Measurements from ENCODE around the gene CCDC154. TPM values are rescaled to one million over a fixed set of nuclear protein-coding genes. Genes with fewer than 3 reads are reported as not detected.

CCDC154 gene
- total and polyA plus RNA-seq, 4 donors = 1.8 to 9.6 (median 2.9) TPM

DNA sequence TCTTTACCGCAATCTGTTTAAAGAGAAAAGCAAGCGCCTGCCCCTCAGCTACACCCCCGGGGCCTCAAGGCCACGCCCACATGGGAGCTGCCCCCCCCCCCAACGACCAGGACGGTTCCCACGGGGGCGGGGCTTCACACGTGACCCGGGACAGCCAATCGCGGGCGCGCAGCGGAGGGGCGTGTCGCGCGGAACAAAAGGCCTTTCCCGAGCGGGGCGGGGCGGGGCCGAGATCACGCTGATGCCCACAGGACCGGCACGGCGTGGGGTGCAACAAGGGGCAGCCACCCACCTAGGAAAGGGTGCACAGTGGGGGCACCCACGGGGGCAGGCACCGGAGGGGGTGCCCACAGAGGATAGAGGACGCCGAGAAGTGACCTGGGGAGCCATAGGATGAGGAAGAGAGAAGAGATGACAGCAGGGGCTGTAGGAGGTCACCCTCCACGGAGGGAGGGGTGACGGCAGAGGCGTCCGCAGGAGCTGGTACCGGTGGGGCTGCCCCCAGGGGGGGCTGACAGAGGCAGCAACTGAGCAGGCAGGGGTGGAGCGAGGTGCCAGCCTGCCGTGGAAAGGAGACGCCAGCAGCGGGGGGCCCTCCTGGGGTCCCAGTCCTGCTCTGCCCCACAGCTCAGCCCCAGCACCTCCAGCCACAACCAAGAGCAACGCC is 36.1 kb downstream of the CCDC154 start:
- WGBS, 2 donors = 0 to 1% methylated on average over 41 to 42 of the region's 42 CpGs
- intact Hi-C loops (cut with DNase I) = no loop called here
- Histone ChIP-seq H3K36me3 (ENCODE audit: control insufficient read depth in 1 of 2, insufficient read depth in 2 of 2, low read length in 1 of 2) (no peaks in the 10 kb centered on the region), H3K9me3 (ENCODE audit: control insufficient read depth, low read length) (no peaks in the 10 kb centered on the region), H3K4me3 (ENCODE audit: low read length in 2 of 2) (peak overlapping the region; percentile 13 to 64), H3K4me1 (ENCODE audit: control insufficient read depth in 1 of 2, insufficient read depth in 2 of 2, low read length in 2 of 2) (no peaks in the 10 kb centered on the region), H3K27ac (ENCODE audit: low read depth in 1 of 2, low read length in 2 of 2) (no peak overlapping the region), H3K27me3 (ENCODE audit: control insufficient read depth in 1 of 2, insufficient read depth in 2 of 2, low read length in 1 of 2) (no peaks in the 10 kb centered on the region)
- DNase-seq (peak; percentile 95 to 98), ATAC-seq (ENCODE audit: low FRiP score) (peak; percentile 96)

DNA sequence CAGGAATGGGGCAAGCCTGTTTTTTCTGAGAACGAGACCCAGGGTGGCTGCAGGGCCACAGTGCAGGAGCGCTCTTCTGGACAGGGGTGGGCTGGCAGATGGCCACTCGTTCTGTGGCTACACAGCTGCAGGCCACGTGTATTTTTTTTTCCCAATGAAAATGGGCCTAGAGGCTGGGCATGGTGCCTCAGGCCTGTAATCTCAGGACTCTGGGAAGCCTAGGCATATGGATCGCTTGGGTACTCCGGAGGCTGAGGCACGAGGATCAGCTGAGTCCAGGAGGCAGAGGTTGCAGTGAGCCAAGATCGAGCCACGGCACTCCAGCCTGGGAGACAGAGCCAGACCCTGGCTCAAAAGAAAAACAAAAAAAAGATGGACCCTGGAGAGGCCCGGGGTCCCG is 36.6 kb downstream of the CCDC154 start:
- Histone ChIP-seq H3K4me1 (ENCODE audit: control insufficient read depth in 1 of 2, insufficient read depth in 2 of 2, low read length in 2 of 2) (no peaks in the 10 kb centered on the region), H3K9me3 (ENCODE audit: control insufficient read depth, low read length) (no peaks in the 10 kb centered on the region), H3K27me3 (ENCODE audit: control insufficient read depth in 1 of 2, insufficient read depth in 2 of 2, low read length in 1 of 2) (no peaks in the 10 kb centered on the region), H3K27ac (ENCODE audit: low read depth in 1 of 2, low read length in 2 of 2) (peak overlapping the region in 1 of 2 donors; percentile 14), H3K4me3 (ENCODE audit: low read length in 2 of 2) (no peak overlapping the region), H3K36me3 (ENCODE audit: control insufficient read depth in 1 of 2, insufficient read depth in 2 of 2, low read length in 1 of 2) (no peaks in the 10 kb centered on the region)
- 5% methylated on average over 11 of the region's 11 CpGs for WGBS, 2 donors
- ATAC-seq (ENCODE audit: low FRiP score) (peak; percentile 39), DNase-seq (no peak)
- intact Hi-C loops (cut with DNase I) = no loop called here

DNA sequence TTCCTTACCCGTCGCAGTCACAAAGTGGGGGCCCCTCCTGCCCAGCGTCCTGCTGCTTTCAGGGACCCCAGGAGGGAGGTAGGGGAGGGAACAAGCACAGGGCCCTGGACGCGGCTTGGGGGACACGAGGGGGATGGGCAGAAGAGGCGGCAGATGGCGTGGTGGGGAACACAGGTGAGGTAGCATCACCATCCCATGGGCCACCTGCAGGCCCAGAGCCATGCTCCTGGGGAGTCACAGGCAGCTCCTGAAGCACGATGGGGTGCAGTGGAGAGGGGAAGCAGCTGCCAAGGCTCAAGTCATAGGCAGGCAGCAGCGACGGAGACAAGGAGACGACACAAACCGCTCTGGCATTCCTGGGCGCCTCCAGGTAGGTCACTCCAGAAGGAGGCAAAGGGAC is 40.6 kb downstream of the CCDC154 start:
- no peaks in the 10 kb centered on the region for H3K27me3 ChIP-seq (ENCODE audit: control insufficient read depth in 1 of 2, insufficient read depth in 2 of 2, low read length in 1 of 2)
- no peaks in the 10 kb centered on the region for H3K4me1 ChIP-seq (ENCODE audit: control insufficient read depth in 1 of 2, insufficient read depth in 2 of 2, low read length in 2 of 2)
- WGBS, 2 donors = 86 to 91% methylated on average over 14 of the region's 14 CpGs
- intact Hi-C loops (cut with DNase I) = no loop called here
- no peak overlapping the region for H3K4me3 ChIP-seq (ENCODE audit: low read length in 2 of 2)
- ATAC-seq (ENCODE audit: low FRiP score) (no peak), DNase-seq (no peak)
- H3K27ac ChIP-seq (ENCODE audit: low read depth in 1 of 2, low read length in 2 of 2) = no peak overlapping the region
- no peaks in the 10 kb centered on the region for H3K36me3 ChIP-seq (ENCODE audit: control insufficient read depth in 1 of 2, insufficient read depth in 2 of 2, low read length in 1 of 2)
- no peaks in the 10 kb centered on the region for H3K9me3 ChIP-seq (ENCODE audit: control insufficient read depth, low read length)

DNA sequence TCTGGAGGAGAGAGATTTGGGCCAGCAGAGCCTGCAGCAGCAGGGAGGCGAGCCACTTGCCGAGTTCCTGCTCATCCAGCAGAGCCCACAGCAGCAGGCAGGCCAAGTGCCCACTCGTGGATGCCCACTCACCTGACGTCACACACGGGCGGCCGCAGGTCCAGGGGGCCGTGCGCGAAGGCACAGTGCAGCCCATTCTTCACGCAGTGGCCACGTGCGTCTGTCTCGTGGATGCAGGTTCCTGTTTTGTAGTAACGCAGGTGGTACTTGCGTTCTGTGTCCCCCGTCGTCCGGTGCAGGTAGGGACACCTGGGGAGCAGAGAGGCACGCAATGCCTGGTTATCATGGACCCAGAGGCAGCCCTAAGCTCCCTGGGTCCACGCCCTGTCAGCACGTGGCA is 41.3 kb downstream of the CCDC154 start:
- Histone ChIP-seq H3K4me3 (ENCODE audit: low read length in 2 of 2) (no peak overlapping the region), H3K4me1 (ENCODE audit: control insufficient read depth in 1 of 2, insufficient read depth in 2 of 2, low read length in 2 of 2) (no peaks in the 10 kb centered on the region), H3K27ac (ENCODE audit: low read depth in 1 of 2, low read length in 2 of 2) (no peak overlapping the region), H3K36me3 (ENCODE audit: control insufficient read depth in 1 of 2, insufficient read depth in 2 of 2, low read length in 1 of 2) (no peaks in the 10 kb centered on the region), H3K9me3 (ENCODE audit: control insufficient read depth, low read length) (no peaks in the 10 kb centered on the region), H3K27me3 (ENCODE audit: control insufficient read depth in 1 of 2, insufficient read depth in 2 of 2, low read length in 1 of 2) (no peaks in the 10 kb centered on the region)
- DNase-seq (no peak), ATAC-seq (ENCODE audit: low FRiP score) (no peak)
- WGBS, 2 donors = 91 to 92% methylated on average over 22 of the region's 22 CpGs
- intact Hi-C loops (cut with DNase I) = no loop called here

GRCh38 chr16:1401758-1402154 is 42.6 kb downstream of the CCDC154 start:
- Histone ChIP-seq H3K36me3 (ENCODE audit: control insufficient read depth in 1 of 2, insufficient read depth in 2 of 2, low read length in 1 of 2) (no peaks in the 10 kb centered on the region), H3K4me3 (ENCODE audit: low read length in 2 of 2) (no peak overlapping the region), H3K4me1 (ENCODE audit: control insufficient read depth in 1 of 2, insufficient read depth in 2 of 2, low read length in 2 of 2) (no peaks in the 10 kb centered on the region), H3K27ac (ENCODE audit: low read depth in 1 of 2, low read length in 2 of 2) (no peak overlapping the region), H3K9me3 (ENCODE audit: control insufficient read depth, low read length) (no peaks in the 10 kb centered on the region), H3K27me3 (ENCODE audit: control insufficient read depth in 1 of 2, insufficient read depth in 2 of 2, low read length in 1 of 2) (no peaks in the 10 kb centered on the region)
- intact Hi-C loops (cut with DNase I) = no loop called here
- ATAC-seq (ENCODE audit: low FRiP score) = no peak
- 91 to 94% methylated on average over 13 of the region's 13 CpGs for WGBS, 2 donors
- DNase-seq = no peak

DNA sequence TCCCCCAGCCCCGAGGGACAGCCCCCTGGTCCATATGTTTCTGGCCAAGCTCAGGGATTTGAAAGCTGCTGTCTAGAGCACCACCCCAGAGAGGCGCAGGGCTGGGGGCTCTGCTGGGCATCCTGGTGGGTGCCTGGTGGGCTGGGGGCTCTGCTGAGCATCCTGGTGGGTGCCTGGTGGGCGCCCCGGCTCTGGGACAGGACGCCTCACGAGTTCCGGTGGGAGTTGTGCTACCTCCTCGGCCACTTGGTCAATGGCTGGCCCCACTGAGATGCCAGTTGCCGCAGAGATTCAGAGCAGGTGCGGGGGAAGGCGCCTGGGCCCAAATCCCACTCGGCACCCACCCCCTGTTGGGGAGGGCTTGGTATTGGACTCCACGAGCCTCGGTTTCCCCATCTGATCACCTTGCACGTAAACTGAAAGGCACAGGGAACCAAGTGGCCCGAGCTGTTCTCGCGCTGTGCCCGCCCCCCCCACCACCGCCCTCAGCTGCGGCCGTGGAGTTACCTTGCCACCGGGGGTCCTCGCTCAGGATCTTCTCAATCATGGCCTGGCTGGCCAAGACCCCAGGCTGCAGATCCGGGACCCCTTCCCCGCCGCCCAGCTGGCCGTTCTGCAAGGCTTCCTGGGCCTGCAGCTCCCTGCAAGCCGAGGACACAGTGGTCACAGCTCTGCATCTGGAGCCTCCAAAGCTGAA is 43.1 kb downstream of the CCDC154 start:
- WGBS, 2 donors = 89 to 91% methylated on average over 29 of the region's 29 CpGs
- intact Hi-C loops (cut with DNase I) = no loop called here
- Histone ChIP-seq H3K4me1 (ENCODE audit: control insufficient read depth in 1 of 2, insufficient read depth in 2 of 2, low read length in 2 of 2) (no peaks in the 10 kb centered on the region), H3K4me3 (ENCODE audit: low read length in 2 of 2) (no peak overlapping the region), H3K36me3 (ENCODE audit: control insufficient read depth in 1 of 2, insufficient read depth in 2 of 2, low read length in 1 of 2) (no peaks in the 10 kb centered on the region), H3K9me3 (ENCODE audit: control insufficient read depth, low read length) (no peaks in the 10 kb centered on the region), H3K27me3 (ENCODE audit: control insufficient read depth in 1 of 2, insufficient read depth in 2 of 2, low read length in 1 of 2) (no peaks in the 10 kb centered on the region), H3K27ac (ENCODE audit: low read depth in 1 of 2, low read length in 2 of 2) (no peak overlapping the region)
- ATAC-seq (ENCODE audit: low FRiP score) (no peak), DNase-seq (no peak)

- H3K9me3 ChIP-seq (ENCODE audit: control insufficient read depth, low read length) = no peaks in the 10 kb centered on the region
- ATAC-seq (ENCODE audit: low FRiP score) = no peak
- intact Hi-C loops (cut with DNase I) = no loop called here
- no peaks in the 10 kb centered on the region for H3K4me1 ChIP-seq (ENCODE audit: control insufficient read depth in 1 of 2, insufficient read depth in 2 of 2, low read length in 2 of 2)
- 94 to 95% methylated on average over 36 to 38 of the region's 38 CpGs for WGBS, 2 donors
- no peaks in the 10 kb centered on the region for H3K27me3 ChIP-seq (ENCODE audit: control insufficient read depth in 1 of 2, insufficient read depth in 2 of 2, low read length in 1 of 2)
- no peak for DNase-seq
- H3K4me3 ChIP-seq (ENCODE audit: low read length in 2 of 2) = no peak overlapping the region
- no peaks in the 10 kb centered on the region for H3K36me3 ChIP-seq (ENCODE audit: control insufficient read depth in 1 of 2, insufficient read depth in 2 of 2, low read length in 1 of 2)
- no peak overlapping the region for H3K27ac ChIP-seq (ENCODE audit: low read depth in 1 of 2, low read length in 2 of 2)
Measured at GRCh38 chr16:1398826-1399581, 45.4 kb downstream of the CCDC154 start.

DNA sequence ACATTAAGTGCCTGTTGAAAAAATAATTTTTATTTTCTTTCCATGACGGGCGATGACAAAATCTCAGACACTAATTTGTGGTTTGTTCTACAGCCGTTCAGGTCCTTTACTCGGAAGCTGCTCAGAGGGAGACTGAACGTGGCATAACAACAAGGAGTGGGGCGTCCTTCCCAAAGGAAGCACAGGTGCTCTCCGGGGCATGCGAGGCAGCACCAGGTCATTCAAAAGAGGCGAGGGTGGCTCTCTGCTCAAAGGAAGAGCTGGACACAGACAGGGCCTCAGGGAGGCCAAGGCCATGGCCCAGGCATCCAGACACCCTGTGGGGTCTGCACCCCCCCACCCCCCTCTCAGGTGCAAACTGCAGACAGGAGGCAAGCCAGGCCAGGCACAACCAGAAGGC is 46.0 kb downstream of the CCDC154 start:
- Histone ChIP-seq H3K27ac (ENCODE audit: low read depth in 1 of 2, low read length in 2 of 2) (no peak overlapping the region), H3K9me3 (ENCODE audit: control insufficient read depth, low read length) (no peaks in the 10 kb centered on the region), H3K4me3 (ENCODE audit: low read length in 2 of 2) (no peak overlapping the region), H3K4me1 (ENCODE audit: control insufficient read depth in 1 of 2, insufficient read depth in 2 of 2, low read length in 2 of 2) (no peaks in the 10 kb centered on the region), H3K36me3 (ENCODE audit: control insufficient read depth in 1 of 2, insufficient read depth in 2 of 2, low read length in 1 of 2) (no peaks in the 10 kb centered on the region), H3K27me3 (ENCODE audit: control insufficient read depth in 1 of 2, insufficient read depth in 2 of 2, low read length in 1 of 2) (no peaks in the 10 kb centered on the region)
- WGBS, 2 donors = 89 to 90% methylated on average over 9 of the region's 9 CpGs
- no peak for DNase-seq
- ATAC-seq (ENCODE audit: low FRiP score) = no peak
- intact Hi-C loops (cut with DNase I) = no loop called here

Data from aorta (tissue), 5 donors.